H1 (cell line): Measurements from ENCODE around the gene SNED1. TPM values are rescaled to one million over a fixed set of nuclear protein-coding genes. Genes with fewer than 3 reads are reported as not detected.
"Not testable (repeated sequence)": the region's sequence is repeated elsewhere in the genome, so short reads cannot be mapped to it uniquely, and the experiment has no call there.

Source experiments
- CTCF ChIA-PET: fragments of 300-600 bp; sonication (Branson Sonifier 250); formaldehyde crosslinking; loops from one replicate; lab custom pipeline; 2021; ENCODE audit not compliant: partially characterized antibody; lab: Charles Lee
- POLR2A ChIA-PET: fragments of 300-600 bp; sonication (Branson Sonifier 250); formaldehyde crosslinking; loops from one replicate; lab custom pipeline; 2021; ENCODE audit warnings: inconsistent platforms; ENCODE audit not compliant: partially characterized antibody; lab: Charles Lee
- DNase-seq, 2 experiments: peaks; one replicate each; pipeline versions ENCODE4 v3.0.0 to v3.0.0-alpha.2; 2010 to 2022; ENCODE audit warnings: low spot score in 2 of 2, low read depth in 1 of 2, mixed read lengths in 1 of 2
- FAIRE-seq: peaks from 2 replicates; lab custom pipeline; 2011; peaks lifted over from hg19 to GRCh38; lab: Jason Lieb, UNC
- H2AFZ ChIP-seq: 2 replicates; pipeline ENCODE4 v1.8.1; 2012; ENCODE audit warnings: low read length, inconsistent platforms
- H2AK5ac ChIP-seq: 2 replicates; pipeline ENCODE4 v1.6.1; 2013; ENCODE audit warnings: low read depth, low read length
- H2BK120ac ChIP-seq: replicated peaks from 2 replicates; pipeline ENCODE3; 2013; ENCODE audit warnings: low read depth, low read length, inconsistent platforms
- H2BK12ac ChIP-seq: 2 replicates; pipeline ENCODE4 v1.6.1; 2013; ENCODE audit warnings: low read depth, low read length
- H2BK15ac ChIP-seq: 2 replicates; pipeline ENCODE4 v1.6.1; 2013; ENCODE audit warnings: low read length
- H2BK20ac ChIP-seq: 2 replicates; pipeline ENCODE4 v1.6.1; 2013; ENCODE audit warnings: low read length
- H2BK5ac ChIP-seq: 2 replicates; pipeline ENCODE4 v1.6.1; 2013; ENCODE audit warnings: low read depth, low read length
- H3K14ac ChIP-seq: 2 replicates; pipeline ENCODE4 v1.6.1; 2013; ENCODE audit warnings: inconsistent platforms; ENCODE audit not compliant: insufficient read length
- H3K18ac ChIP-seq: 2 replicates; pipeline ENCODE4 v1.6.1; 2013; ENCODE audit warnings: low read length; ENCODE audit errors: extremely low read depth
- H3K23ac ChIP-seq: 2 replicates; pipeline ENCODE4 v1.6.1; 2013; ENCODE audit warnings: inconsistent platforms; ENCODE audit not compliant: insufficient read length
- H3K23me2 ChIP-seq: 2 replicates; pipeline ENCODE4 v1.6.1; 2013; ENCODE audit warnings: low read depth, low read length
- H3K27ac ChIP-seq: 2 replicates; pipeline ENCODE4 v1.6.1; 2011; ENCODE audit warnings: low read depth, low read length, inconsistent platforms
- H3K27me3 ChIP-seq, 4 experiments: replicated peaks in 1 of 4; 1 replicate in 1 of 4; 2 replicates in 3 of 4; pipeline versions ENCODE4 v1.6.1 to v1.8.1; 2011 to 2013; ENCODE audit warnings: low read length in 3 of 4, mild to moderate bottlenecking in 3 of 4, inconsistent platforms in 2 of 4, mixed read lengths in 2 of 4, moderate library complexity in 1 of 4; ENCODE audit not compliant: control insufficient read depth in 3 of 4, insufficient read depth in 3 of 4; ENCODE audit errors: extremely low read depth in 1 of 4
- H3K36me3 ChIP-seq, 4 experiments: 2 replicates each; pipeline versions ENCODE4 v1.6.1 to v1.8.1; 2011 to 2013; ENCODE audit warnings: mild to moderate bottlenecking in 4 of 4, low read length in 3 of 4, moderate library complexity in 2 of 4, control low read depth in 1 of 4, inconsistent platforms in 1 of 4; ENCODE audit not compliant: insufficient read depth in 4 of 4, control insufficient read depth in 2 of 4
- H3K4ac ChIP-seq: replicated peaks from 2 replicates; pipeline ENCODE3; 2013; ENCODE audit warnings: low read length, low read depth, mixed read lengths, inconsistent platforms; ENCODE audit not compliant: insufficient read length
- H3K4me1 ChIP-seq, 4 experiments: replicated peaks in 1 of 4; 1 replicate in 1 of 4; 2 replicates in 3 of 4; pipeline versions ENCODE4 v1.6.1 to v1.8.1; 2011 to 2013; ENCODE audit warnings: low read length in 3 of 4, inconsistent platforms in 2 of 4, mixed read lengths in 1 of 4; ENCODE audit not compliant: insufficient read depth in 4 of 4, control insufficient read depth in 3 of 4
- H3K4me2 ChIP-seq, 2 experiments: 2 replicates each; pipeline versions ENCODE4 v1.6.1 to v1.8.1; 2011 to 2013; ENCODE audit warnings: low read depth in 2 of 2, low read length in 2 of 2, control low read depth in 1 of 2, inconsistent platforms in 1 of 2, mild to moderate bottlenecking in 1 of 2; ENCODE audit not compliant: insufficient read depth in 1 of 2
- H3K4me3 ChIP-seq, 4 experiments: fragments of 200-600, 300-600 bp in 1 of 4; sonication (generic), shearing (Covaris generic), sonication (Bioruptor Twin) in 1 of 4; 2 replicates each; pipeline versions ENCODE4 v1.5.1 to v1.8.1; 2011 to 2016; ENCODE audit warnings: low read length in 4 of 4, low read depth in 3 of 4, control low read depth in 2 of 4, inconsistent platforms in 2 of 4, mild to moderate bottlenecking in 2 of 4, mixed read lengths in 1 of 4, moderate library complexity in 1 of 4; ENCODE audit not compliant: insufficient read depth in 2 of 4; ENCODE audit errors: extremely low read depth in 1 of 4
- H3K56ac ChIP-seq: replicated peaks from 2 replicates; pipeline ENCODE3; 2013; ENCODE audit warnings: low read depth, mild to moderate bottlenecking, mixed read lengths, low read length, inconsistent platforms; ENCODE audit not compliant: insufficient read length
- H3K79me1 ChIP-seq: 2 replicates; pipeline ENCODE4 v1.6.1; 2013; ENCODE audit warnings: low read depth, low read length, control low read depth
- H3K79me2 ChIP-seq, 2 experiments: 2 replicates each; pipeline versions ENCODE4 v1.6.1 to v1.8.1; 2012 to 2013; ENCODE audit warnings: low read length in 2 of 2, mild to moderate bottlenecking in 2 of 2, inconsistent platforms in 1 of 2; ENCODE audit not compliant: insufficient read depth in 2 of 2, control insufficient read depth in 1 of 2
- H3K9ac ChIP-seq, 4 experiments: replicated peaks in 1 of 4; 1 replicate in 1 of 4; 2 replicates in 3 of 4; pipeline versions ENCODE4 v1.6.1 to v1.8.1; 2011 to 2013; ENCODE audit warnings: low read depth in 3 of 4, low read length in 3 of 4, control low read depth in 2 of 4, mild to moderate bottlenecking in 2 of 4, moderate library complexity in 2 of 4, inconsistent platforms in 1 of 4; ENCODE audit errors: extremely low read depth in 1 of 4
- H3K9me3 ChIP-seq, 2 experiments: 2 replicates each; pipeline versions ENCODE4 v1.6.1 to v1.8.1; 2012 to 2013; ENCODE audit warnings: mild to moderate bottlenecking in 2 of 2, moderate library complexity in 2 of 2, control low read depth in 1 of 2, inconsistent platforms in 1 of 2, low read depth in 1 of 2, low read length in 1 of 2, mixed read lengths in 1 of 2; ENCODE audit not compliant: insufficient read depth in 2 of 2
- H4K20me1 ChIP-seq, 2 experiments: replicated peaks in 1 of 2; 2 replicates each; pipeline versions ENCODE3 to v1.8.1; 2011 to 2013; ENCODE audit warnings: inconsistent platforms in 2 of 2, low read length in 2 of 2, mild to moderate bottlenecking in 1 of 2; ENCODE audit not compliant: insufficient read depth in 2 of 2, control insufficient read depth in 1 of 2
- H4K5ac ChIP-seq: 2 replicates; pipeline ENCODE4 v1.6.1; 2013; ENCODE audit warnings: low read length, low read depth, mixed read lengths, inconsistent platforms; ENCODE audit not compliant: insufficient read length
- H4K8ac ChIP-seq: 2 replicates; pipeline ENCODE4 v1.8.0; 2013; ENCODE audit warnings: mild to moderate bottlenecking, moderate library complexity, low read length, inconsistent platforms; ENCODE audit not compliant: insufficient read depth; ENCODE audit errors: extremely low read depth
- H4K91ac ChIP-seq: replicated peaks from 2 replicates; pipeline ENCODE3; 2013; ENCODE audit warnings: low read length, mixed read lengths, inconsistent platforms; ENCODE audit not compliant: insufficient read length
- WGBS, 2 experiments: shearing (Covaris generic) in 1 of 2; methylation state at CpG; one replicate each; pipeline versions ENCODE4 v1.1.6 to v1.1.7; 2013 to 2015; ENCODE audit warnings: low lambda C conversion rate in 2 of 2, mixed read lengths in 2 of 2, inconsistent platforms in 1 of 2, low coverage in 1 of 2, missing lambda C conversion rate in 1 of 2; ENCODE audit not compliant: insufficient replicate concordance in 2 of 2, insufficient coverage in 1 of 2, insufficient read length in 1 of 2; ENCODE audit errors: extremely low coverage in 1 of 2, missing lambda C conversion rate in 1 of 2; 5-methylcytosine and 5-hydroxymethylcytosine counted together
- polyA plus RNA-seq, 7 experiments: library from polyadenylated mRNA; depleted of rRNA in 3 of 7; stranded (reverse) in 5 of 7; unstranded in 2 of 7; fragments of >200 nt in 5 of 7; fragments of 200-250 nt in 2 of 7; gene quantifications; 1 replicate in 5 of 7; 2 replicates in 1 of 7; 4 replicates in 1 of 7; pipeline versions ENCODE4 v1.2.1 to v1.2.3, GENCODE V29; 2011 to 2013; ENCODE audit warnings: missing spikeins in 2 of 7, mixed read lengths in 2 of 7
- total RNA-seq: library from RNA; stranded (reverse); fragmentation: NEBNext Ultra II Directional; extraction: Animal tissue kit (Norgen Biotek cat#: 25700); gene quantifications from 2 replicates; pipeline ENCODE4 v1.2.1, GENCODE V29; 2021

SNED1 gene
- total and polyA plus RNA-seq, 2 of the 8 experiments (the other 6 are each of a cell fraction or from before 2014, with no cell fraction given) = 1.9 TPM

DNA sequence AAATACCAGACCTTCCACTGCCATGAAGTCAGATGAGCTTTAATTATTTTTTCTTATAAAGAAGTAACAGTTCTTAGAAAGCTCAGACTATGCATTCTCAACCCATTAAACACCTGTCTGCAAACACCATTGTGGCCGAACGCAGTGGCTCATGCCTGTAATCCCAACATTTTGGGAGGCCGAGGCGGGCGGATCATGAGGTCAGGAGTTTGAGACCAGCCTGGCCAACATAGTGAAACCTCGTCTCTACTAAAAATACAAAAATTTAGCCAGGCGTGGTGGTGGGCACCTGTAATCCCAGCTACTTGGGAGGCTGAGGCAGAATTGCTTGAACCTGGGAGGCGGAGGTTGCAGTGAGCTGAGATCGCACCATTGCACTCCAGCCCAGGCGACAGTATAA is 106.2 kb downstream of the SNED1 start:
- H3K18ac ChIP-seq, H3K27ac ChIP-seq, H3K56ac ChIP-seq, H4K20me1 ChIP-seq, H3K4me1 ChIP-seq, H2AFZ ChIP-seq, H3K9ac ChIP-seq, H3K4me3 ChIP-seq, H3K27me3 ChIP-seq, H4K91ac ChIP-seq, H3K23me2 ChIP-seq, H3K23ac ChIP-seq, H3K4me2 ChIP-seq, H3K14ac ChIP-seq, H2BK120ac ChIP-seq, H2BK5ac ChIP-seq, H4K5ac ChIP-seq, H2AK5ac ChIP-seq, H3K4ac ChIP-seq, H2BK15ac ChIP-seq, DNase-seq, H2BK12ac ChIP-seq, H4K8ac ChIP-seq, H3K79me1 ChIP-seq, FAIRE-seq, H3K9me3 ChIP-seq, H2BK20ac ChIP-seq: not testable (repeated sequence)
- Histone ChIP-seq H3K79me2 (peaks cover 0 to 18% of the 10 kb centered on the region in 2 experiments; a peak in 2 of 4 replicates), H3K36me3 (peaks cover 0 to 18% (median 2%) of the 10 kb centered on the region in 4 experiments; a peak in 6 of 8 replicates)
- POLR2A ChIA-PET = interaction anchor here (1.5 kb wide), 1 partner anchor 9 kb away, joined by 3 read pairs; no protein-coding TSS in a partner anchor
- CTCF ChIA-PET = interaction anchor here (1.0 kb wide), 1 partner anchor 253 kb away, joined by 3 read pairs; no protein-coding TSS in a partner anchor
- 88% methylated on average over 10 of the region's 10 CpGs; no CpG with 5 or more reads in 1 of the 2 experiments for WGBS, 2 experiments
